DMS 273 (cell line): ENCODE measurements around the gene DBT.
"Not testable (repeated sequence)": the region's sequence is repeated elsewhere in the genome, so short reads cannot be mapped to it uniquely, and the experiment has no call there.

ENCODE experiments used
- DNase-seq: peaks from one replicate; lab custom pipeline; 2025; ENCODE audit not compliant: unreplicated experiment; lab: John Stamatoyannopoulos, UW

The DBT gene

DNA sequence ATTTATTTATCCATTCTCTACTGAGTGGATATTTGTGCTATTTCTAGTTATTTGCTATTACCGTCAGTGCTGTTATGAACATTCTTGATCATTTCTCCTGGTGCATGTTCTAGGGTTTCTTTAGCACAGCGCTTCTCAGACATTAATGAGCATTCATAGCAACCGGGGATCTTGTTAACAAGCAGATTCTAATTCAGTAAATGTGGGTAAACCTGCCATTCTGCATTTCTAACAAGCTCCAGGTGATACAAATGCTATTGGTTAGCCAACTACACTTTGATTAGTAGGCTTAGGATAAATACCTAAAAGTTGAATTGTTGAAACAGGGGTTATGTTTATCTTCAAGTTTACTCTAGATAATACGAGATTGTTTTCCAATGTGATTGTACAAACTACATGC, 3.3 kb upstream of the DBT start:
- DNase-seq: no peak

DNA sequence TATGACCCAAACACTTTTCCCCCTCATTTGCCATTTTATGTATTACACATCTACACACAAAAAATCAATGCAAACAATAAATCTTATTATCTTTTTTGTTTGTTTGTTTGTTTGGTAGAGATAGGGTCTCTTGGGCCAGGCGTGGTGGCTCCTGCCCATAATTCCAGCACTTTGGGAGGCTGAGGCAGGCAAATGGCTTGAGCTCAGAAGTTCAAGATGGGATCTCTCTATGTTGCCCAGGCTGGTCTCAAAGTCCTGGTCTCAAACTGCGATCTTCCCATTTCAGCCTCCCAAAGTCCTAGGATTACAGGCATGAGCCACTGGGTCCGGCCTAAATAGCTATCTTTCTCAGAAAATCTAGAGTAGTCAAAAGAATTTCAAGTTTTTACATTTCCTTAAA, 1.2 kb upstream of the DBT start:
- no peak for DNase-seq

GRCh38 chr1:100250264-100250663, 630 bp upstream of the DBT start:
- DNase-seq: peak; percentile 26

DNA sequence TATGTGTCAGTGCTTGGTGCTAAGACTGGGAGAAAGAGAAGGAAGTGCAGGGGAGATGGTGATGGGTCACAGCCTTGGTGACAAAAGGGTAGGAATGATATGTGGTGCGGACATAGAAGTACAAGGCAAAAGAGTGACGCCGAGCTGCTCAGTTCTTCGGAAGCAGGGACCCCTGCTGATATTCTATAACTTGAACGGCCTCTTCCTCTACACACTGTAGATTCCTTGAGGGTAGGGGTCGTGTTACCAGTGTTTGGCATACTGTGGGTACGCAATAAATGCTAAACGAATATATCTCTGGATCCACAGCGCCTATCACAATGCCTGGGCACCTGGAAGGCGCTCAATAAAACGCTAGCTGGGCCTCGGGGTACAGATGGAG, 488 bp downstream of the DBT start:
- peak; percentile 47 for DNase-seq

GRCh38 chr1:100246738-100247137, 2.9 kb downstream of the DBT start:
- DNase-seq: no peak

- DNase-seq: no peak
Measured at GRCh38 chr1:100240631-100241030, 9.0 kb downstream of the DBT start.

DNA sequence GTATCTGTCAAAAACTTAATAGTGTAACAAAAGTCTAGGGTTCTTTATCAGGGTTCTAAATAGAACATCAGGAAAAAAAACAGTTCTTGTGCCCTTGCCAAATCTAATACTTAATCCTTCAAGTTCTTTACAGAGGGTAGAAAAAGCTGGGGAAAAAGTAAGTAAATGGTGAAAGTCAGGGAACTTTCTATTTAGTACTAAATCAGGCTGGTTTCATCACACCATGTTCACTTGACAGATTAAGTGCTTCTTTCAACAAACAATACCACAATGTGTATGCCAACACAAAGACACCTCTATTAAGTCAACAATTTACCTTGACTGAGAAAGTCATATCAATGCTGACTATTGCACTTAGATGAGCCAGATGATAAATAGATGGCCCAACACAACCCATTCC, 9.7 kb downstream of the DBT start:
- no peak for DNase-seq

DNA sequence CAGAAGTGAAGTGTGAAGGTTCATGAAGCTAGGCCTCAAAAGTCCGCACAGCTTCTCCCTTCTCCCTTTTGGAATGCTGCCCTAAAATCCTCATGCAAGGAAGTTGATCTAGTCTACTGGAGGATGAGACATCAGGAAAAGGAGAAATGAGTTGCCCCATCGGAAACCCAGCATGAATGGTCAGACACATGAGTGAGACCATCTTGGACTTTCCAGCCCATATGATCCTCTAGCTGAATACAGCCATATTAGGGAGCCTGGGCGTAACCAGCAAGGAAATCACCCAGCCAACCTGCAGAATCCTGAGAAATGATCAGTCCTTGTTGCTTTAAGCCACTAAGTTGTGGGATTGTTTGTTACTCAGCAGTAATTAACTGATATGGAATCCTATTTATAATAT, 12.5 kb downstream of the DBT start:
- DNase-seq: no peak

DNA sequence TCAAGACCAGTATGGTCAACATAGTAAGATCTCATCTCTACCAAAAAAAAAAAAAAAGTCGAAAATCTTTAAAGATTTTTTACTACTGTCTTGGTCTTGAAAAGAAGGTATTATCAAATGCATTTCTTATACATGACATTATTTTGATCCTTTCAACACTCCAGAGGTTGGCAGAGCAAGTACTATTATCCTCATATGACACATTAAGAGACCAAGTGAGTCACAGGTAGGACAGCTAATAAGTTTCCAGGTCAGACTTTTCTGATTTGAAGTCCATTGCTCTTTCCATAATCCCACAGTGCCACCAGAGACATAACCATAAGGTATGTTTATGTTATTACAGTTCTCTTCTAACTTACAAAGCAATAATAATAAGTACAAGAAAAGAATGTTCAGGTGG, 15.2 kb downstream of the DBT start:
- DNase-seq: no peak

GRCh38 chr1:100233566-100233965, 16.1 kb downstream of the DBT start:
- DNase-seq: not testable (repeated sequence)

GRCh38 chr1:100232156-100232555, 17.5 kb downstream of the DBT start:
- no peak for DNase-seq

DNA sequence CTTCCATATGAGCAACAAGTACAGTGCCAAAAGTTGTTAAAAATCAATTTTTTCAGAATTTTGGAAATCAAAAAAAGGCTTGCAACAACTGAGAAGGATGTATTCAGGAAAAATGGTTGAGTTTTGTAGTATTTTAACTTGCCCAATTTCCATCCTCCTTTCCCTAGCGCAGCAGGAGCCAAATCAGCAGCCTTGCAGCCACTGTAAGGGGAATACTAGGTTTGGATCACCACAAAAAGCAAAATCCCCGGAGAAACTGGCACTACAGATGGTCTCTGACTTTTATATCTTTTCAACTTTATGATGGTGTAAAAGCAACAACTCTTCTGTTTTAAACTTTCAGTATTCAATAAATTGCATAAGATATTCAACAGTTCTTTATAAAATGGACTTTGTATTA, 17.9 kb downstream of the DBT start:
- no peak for DNase-seq

DNA sequence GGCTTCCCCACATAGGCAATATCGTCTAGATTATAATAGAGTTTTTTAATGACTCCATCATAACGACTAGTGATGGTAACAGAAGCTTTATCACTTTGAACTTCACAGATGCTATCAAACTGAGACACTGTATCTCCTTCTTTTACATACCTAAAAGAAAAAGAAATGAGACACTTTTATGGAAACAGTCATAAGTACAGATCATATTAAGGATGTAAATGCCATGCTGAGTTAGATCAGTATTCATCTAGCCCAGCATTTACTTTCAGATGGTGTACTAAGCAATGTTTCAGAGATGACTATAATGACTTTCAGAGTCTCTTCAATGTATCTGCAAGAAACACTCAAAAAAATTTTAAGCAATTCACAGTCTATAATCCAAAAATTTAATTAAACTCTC, 18.9 kb downstream of the DBT start:
- no peak for DNase-seq

DNA sequence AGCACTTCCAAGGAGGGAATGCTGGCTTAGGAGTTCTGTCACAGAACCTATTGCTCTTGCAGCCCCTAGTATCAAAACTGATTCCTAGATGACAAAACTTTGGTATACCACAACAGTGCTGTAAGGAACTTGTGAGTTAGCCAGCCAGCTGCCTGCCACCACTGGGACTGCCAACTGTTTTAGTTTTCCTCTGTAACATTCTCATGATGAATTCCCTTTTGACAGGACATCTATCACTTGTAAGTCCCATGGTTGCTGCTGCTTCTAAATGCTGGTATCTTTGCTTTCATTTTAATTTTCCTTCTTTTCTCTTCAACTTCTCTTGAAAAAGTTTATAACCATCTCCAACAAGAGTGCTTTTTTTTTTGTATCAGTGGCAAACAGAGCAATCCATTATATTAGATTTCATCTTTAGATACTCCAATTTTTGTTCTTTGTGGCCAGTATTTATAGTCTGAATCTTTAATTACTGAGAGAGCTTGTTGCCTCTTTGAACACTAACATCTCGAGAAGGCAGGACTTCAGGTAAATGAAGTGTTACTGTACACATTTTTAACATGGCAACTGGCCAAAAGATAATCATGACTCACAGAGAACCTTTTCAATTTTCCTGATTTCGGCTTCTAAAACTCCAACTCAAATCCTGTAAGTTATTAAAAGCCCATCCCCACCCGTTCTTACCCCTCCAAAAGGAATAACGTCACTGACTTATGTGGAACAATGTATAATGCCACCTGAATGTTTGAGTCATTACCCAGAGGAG, 19.8 kb downstream of the DBT start:
- no peak for DNase-seq

GRCh38 chr1:100222428-100222827, 27.2 kb downstream of the DBT start:
- no peak for DNase-seq

GRCh38 chr1:100219883-100220282, 29.8 kb downstream of the DBT start:
- no peak for DNase-seq

DNA sequence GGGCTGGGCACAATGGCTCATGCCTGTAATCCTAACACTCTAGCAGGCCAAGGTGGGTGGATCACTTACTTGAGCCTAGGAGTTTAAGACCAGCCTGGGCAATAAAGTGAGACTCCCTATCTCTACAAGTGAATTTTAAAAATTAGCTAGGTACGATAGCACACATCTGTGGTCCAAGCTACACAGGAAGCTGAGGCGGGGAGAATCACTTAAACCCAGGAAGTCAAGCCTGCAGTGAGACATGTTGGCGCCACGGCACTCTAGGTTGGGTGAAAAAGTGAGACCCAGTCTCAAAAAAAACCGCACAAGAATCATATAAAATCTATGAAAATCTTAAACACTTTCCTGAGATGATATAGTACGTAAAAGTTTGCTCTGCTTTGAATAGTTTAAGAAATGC, 30.2 kb downstream of the DBT start:
- DNase-seq: no peak

DNA sequence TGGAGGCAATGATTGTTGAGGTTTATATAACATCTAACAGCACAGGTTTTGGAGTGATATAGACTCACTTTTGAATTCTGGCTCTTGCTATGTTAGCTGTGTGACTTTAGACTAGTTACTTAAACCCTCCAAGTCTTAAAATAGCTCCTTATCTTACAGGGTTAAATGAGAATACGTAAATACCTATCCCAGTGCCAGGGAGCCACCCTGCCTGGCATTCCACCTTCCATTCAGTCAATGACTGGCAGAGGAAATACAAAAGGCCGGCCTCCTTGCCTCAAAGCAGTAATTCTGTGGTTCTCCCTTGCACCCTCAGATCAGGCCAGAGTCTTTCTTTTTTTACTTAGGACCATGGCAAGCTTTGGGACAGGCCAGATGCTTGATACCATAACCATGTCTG, 31.8 kb downstream of the DBT start:
- no peak for DNase-seq

DNA sequence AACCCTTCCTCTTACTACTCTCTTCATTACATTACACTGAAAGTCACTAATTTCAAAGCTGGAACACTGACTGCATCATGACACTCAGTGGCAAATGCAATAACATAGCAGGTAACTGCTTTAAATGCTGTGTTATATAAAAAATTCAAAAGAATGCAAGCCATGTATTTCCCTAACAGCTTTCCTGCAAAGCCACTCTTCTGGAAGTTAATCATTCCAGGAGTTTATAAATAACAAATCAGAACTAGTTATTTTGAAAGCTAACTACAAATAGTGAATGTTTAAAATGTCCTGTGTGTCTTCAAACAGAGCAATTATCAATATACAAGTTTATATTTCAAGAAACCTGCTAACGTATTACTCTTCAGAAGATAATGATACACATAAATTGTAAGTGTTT, 34.5 kb downstream of the DBT start:
- DNase-seq: no peak

DNA sequence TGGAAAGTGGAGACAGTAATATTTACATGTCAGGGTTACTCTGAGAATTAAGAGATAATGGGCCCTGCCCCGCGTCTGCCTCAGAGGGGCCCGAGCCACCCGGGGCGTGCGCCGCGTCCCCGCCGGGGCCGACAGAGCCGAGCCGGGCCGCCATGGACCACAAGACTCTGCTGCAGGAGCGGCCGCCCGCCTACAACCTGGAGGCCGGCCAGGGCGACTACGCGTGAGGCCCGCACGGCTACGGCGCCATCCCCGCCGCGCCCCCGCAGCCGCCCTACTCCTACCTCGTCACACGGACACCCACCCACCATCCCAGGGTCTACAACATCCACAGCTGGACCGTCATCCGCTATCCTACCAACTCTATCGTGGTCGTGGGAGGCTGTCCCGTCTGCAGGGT, 36.5 kb downstream of the DBT start:
- DNase-seq: no peak

DNA sequence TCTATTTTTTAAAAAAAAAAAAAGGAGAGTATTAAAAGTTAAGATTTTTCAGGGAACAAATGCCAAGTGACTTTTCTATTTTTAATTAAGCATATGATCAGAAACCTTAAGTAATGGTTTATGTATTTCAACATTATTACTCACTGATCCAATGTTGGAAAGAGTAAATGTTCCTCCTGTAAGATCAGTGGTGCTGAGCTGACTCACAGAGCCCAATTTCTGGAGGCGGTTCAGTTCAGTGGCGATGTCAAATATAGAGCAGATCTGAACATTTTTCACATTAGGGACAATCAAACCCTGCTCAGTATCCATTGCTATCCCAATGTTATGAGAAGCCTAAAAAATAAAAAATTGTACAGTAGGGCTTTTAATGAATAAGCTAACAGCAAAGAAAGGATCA, 43.3 kb downstream of the DBT start:
- no peak for DNase-seq

GRCh38 chr1:100205593-100205992, 44.0 kb downstream of the DBT start:
- DNase-seq: not testable (repeated sequence)

GRCh38 chr1:100205103-100205502, 44.5 kb downstream of the DBT start:
- DNase-seq: not testable (repeated sequence)
